ENCODE measurements around the gene TRAF3IP1.

The TRAF3IP1 gene

DNA sequence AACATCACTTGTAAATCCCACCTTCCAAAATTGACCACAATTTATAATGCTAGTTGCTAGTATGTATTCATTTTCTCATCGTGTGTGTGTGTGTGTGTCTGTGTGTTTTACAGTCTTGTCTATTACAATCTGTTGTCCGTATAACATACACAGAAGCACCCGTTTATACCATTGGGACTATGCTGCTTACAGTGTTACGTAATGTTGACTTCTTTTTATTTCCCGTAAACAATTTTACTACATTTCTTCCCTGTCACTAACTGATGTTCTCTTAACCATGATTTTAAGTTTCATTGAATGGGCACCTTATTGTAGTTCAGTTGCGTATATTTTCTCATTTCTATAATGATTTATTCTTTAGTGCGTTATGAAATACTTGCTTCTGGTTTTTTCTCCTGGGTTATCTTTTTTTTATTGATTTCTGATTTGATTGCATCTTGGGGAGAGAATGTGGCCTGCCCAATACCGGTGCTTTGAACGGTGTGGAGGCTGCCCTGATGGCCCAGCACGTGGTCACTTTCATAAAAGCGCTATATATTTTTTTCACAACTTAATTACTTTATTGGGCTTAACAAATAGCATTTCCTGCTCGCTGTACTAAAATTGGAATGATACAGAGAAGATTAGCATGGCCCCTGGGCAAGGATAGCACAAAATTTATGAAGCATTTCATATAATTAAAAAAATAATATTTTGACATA, 91.9 kb downstream of the TRAF3IP1 start:
- no peak overlapping the region for H3K4me3 ChIP-seq (ENCODE audit: low read depth, low read length)
- ChIA-PET POLR2A (no interaction called here), CTCF (no interaction called here)
- TF ChIP-seq, protein P1, sequence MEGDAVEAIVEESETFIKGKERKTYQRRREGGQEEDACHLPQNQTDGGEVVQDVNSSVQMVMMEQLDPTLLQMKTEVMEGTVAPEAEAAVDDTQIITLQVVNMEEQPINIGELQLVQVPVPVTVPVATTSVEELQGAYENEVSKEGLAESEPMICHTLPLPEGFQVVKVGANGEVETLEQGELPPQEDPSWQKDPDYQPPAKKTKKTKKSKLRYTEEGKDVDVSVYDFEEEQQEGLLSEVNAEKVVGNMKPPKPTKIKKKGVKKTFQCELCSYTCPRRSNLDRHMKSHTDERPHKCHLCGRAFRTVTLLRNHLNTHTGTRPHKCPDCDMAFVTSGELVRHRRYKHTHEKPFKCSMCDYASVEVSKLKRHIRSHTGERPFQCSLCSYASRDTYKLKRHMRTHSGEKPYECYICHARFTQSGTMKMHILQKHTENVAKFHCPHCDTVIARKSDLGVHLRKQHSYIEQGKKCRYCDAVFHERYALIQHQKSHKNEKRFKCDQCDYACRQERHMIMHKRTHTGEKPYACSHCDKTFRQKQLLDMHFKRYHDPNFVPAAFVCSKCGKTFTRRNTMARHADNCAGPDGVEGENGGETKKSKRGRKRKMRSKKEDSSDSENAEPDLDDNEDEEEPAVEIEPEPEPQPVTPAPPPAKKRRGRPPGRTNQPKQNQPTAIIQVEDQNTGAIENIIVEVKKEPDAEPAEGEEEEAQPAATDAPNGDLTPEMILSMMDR (IDR thresholded peaks at IDR 0.05; ENCODE audit: insufficient read depth, low read length, missing control alignments) = no peak
- no peak for DNase-seq (ENCODE audit: low read depth, low spot score)

GRCh38 chr2:238413368-238413767, 93.0 kb downstream of the TRAF3IP1 start:
- ChIA-PET POLR2A (no interaction called here), CTCF (interaction anchor here (1.3 kb wide), 1 partner anchor 11 kb away, joined by 3 read pairs; no protein-coding TSS in a partner anchor)

GRCh38 chr2:238415036-238415764, 94.9 kb downstream of the TRAF3IP1 start:
- TF ChIP-seq, protein P1 (IDR thresholded peaks at IDR 0.05; ENCODE audit: insufficient read depth, low read length, missing control alignments) = no peak
- ChIA-PET POLR2A (no interaction called here), CTCF (interaction anchor here (1.1 to 1.4 kb wide), 2 partner anchors 58 to 371 kb away, joined by 3 to 4 read pairs; no protein-coding TSS in a partner anchor)
- H3K4me3 ChIP-seq (ENCODE audit: low read depth, low read length) = no peak overlapping the region
- DNase-seq (ENCODE audit: low read depth, low spot score) = no peak

More at GRCh38 chr2:238413368-238413767, 93.0 kb downstream of the TRAF3IP1 start:
- no peak for DNase-seq (ENCODE audit: low read depth, low spot score)
- TF ChIP-seq, protein P1 (IDR thresholded peaks at IDR 0.05; ENCODE audit: insufficient read depth, low read length, missing control alignments) = no peak
- no peak overlapping the region for H3K4me3 ChIP-seq (ENCODE audit: low read depth, low read length)

DNA sequence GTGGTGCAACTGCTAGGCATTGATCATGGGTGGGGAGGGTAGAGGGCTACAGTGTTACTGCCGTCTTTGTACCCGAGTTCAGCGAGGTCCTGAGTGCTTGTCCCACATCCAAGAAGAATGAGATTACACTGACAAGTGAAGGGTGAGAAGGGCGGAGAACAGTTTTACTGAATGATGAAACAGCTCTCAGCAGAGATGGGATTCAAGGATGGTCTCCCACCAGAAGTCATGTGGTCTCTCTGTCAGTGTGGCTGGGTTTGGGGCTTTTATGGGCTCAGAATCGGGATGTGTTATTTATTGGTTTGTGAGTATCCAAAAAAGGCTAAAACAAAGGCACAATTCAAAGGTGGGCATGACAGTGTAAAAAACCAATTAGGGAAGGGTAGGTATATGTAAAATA, 95.6 kb downstream of the TRAF3IP1 start:
- CTCF ChIA-PET = interaction anchor here (1.4 kb wide), 1 partner anchor 58 kb away, joined by 4 read pairs; no protein-coding TSS in a partner anchor
- POLR2A ChIA-PET = no interaction called here
- H3K4me3 ChIP-seq (ENCODE audit: low read depth, low read length) = no peak overlapping the region
- TF ChIP-seq, protein P1 (IDR thresholded peaks at IDR 0.05; ENCODE audit: insufficient read depth, low read length, missing control alignments) = no peak
- DNase-seq (ENCODE audit: low read depth, low spot score) = no peak

DNA sequence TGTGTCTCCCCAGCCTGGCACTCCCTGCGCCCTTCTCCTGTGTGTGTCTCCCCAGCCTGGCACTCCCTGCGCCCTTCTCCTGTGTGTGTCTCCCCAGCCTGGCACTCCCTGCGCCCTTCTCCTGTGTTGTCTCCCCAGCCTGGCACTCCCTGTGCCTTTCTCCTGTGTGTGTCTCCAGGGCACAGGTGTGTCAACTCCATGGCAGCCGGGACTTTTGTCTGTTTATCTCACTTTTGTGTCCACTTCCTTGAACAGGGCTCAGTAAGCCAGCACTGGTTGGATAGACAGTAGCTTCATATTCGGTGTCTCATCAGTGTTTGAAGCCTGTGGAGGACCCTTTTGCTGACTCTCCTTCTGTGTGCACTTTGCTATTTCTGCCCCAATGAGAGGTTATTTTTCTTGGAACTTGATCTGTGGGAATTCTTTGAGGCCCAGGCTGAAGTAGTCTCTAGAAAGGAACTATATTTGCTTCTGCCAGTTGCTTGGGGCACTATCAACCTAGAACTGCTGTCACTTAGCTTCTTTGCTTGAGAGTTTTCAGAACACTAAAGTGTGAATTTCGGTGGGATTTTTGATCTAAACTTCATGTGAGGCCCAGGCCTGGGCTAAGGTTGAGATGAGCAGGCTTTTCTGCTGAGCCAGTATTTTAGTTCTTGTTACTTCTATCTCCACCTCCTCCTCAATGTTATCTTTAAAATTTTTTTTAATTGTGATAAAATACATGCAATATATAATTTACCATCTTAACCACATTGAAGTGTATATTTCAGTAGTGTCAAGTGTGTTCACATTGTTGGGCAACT, 98.1 kb downstream of the TRAF3IP1 start:
- CTCF ChIA-PET = interaction anchor here (1.2 kb wide), 2 partner anchors 12 to 48 kb away, joined by 3 to 4 read pairs; no protein-coding TSS in a partner anchor
- TF ChIP-seq, protein P1 (IDR thresholded peaks at IDR 0.05; ENCODE audit: insufficient read depth, low read length, missing control alignments) = no peak
- no peak overlapping the region for H3K4me3 ChIP-seq (ENCODE audit: low read depth, low read length)
- no peak for DNase-seq (ENCODE audit: low read depth, low spot score)
- POLR2A ChIA-PET = no interaction called here
